HG03469 (cell line): Measurements from ENCODE around the gene CCNG2.

Experiments used
- ATAC-seq: cut with Tn5 transposase; IDR thresholded peaks from one replicate; pipeline ENCODE4 v1.9.1; 2021; ENCODE audit warnings: mild to moderate bottlenecking, moderate library complexity, moderate number of reproducible peaks; ENCODE audit not compliant: unreplicated experiment

CCNG2 gene

GRCh38 chr4:77174426-77174825, 17.4 kb downstream of the CCNG2 start:
- ATAC-seq = no peak

DNA sequence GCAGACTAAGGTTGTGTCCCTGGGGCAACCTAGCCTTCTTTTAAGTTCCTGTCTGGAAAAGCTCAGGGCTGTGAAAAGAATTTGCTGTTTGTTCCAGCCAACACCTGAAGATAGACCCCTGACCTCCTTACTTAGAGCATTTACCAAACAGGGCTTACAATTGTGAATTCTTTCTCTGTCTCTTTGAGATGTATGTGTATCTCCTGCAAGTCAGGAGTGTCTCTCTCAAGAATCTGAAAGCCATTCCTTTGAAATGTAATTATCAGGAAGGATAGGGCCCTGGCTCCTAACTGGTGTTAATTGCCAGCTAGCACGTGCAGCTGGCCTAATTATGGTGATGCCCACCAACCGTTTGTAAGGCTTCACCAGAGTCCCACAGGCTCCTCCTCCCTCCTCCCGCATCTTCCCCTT, 18.2 kb downstream of the CCNG2 start:
- ATAC-seq = no peak

DNA sequence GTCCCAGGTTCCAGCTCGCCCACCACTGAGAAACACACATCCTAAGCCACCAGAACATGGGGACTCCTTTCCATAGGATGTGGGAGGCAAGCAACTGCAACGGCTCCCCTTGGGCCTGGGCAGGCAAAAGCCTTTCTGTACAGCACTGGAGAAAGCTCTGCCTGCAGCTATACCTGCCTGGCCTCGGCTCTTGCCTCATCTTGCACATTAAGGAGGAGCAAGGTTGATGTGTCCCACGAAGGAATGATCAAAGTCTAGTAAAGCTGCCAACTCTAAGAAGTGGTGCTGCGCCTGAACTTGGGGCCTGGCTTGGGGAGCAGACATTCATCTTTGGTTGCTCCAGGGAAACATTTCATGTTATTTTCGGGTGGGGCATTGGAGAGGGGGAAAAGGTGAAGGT, 19.6 kb downstream of the CCNG2 start:
- ATAC-seq = no peak

DNA sequence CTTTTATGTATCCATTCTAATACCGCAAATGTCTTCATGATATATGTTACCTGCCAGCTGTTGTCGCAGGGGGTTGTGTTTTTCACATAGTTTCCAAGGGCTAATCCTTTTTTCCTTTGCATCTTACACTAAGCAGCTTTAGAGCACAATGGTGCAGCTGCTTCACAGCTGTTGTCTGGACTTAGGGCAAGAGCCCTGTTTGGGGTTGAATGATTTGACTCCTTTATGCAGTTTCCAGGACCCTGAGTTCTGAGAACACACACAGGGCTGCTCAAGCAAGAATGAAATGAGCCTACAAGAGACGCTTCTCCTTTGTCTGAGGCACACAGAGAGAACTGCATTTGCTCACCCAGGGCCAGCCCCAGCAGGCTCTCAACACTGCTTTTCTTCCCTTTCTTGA, 20.2 kb downstream of the CCNG2 start:
- ATAC-seq = no peak

- no peak for ATAC-seq
These were observed 21.6 kb downstream of the CCNG2 start for GRCh38 chr4:77178560-77178959.

DNA sequence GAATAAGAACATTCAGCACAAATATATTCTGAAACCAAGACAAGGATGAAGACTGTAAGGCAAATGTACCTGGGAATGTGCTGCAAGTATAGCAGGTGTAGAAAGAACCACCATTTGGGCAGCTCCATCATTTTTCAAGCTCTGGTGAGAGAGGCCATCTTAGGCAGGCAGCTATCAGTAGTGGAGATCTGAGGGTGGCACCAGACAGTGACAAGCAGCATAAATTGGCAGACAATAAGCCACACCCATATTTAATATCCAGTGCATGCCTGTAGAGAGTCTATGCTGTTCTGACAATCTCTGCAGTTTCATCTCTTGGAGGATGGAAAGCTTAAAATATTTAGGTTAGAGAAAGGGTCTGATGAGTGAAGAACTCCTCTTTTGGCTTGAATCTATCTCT, 22.5 kb downstream of the CCNG2 start:
- ATAC-seq = no peak

DNA sequence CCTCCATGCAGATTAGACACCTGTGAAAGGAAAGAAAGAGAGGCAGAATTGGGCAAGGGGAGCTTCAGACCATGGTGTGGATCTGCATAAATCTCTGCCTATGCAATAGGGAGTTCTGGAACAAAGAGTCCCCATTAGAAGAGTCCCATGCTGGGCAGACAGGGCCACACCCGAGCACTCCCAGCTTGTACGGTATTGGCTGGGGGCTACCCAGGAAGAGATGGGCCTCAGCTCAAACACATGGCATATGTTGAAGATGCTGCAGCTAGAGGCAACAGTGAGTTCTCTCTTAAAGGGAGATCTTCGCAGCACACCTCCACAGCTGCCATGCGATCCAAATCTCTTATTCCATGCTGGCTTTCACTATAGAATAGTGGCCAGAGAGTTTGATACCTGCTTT, 24.7 kb downstream of the CCNG2 start:
- no peak for ATAC-seq

DNA sequence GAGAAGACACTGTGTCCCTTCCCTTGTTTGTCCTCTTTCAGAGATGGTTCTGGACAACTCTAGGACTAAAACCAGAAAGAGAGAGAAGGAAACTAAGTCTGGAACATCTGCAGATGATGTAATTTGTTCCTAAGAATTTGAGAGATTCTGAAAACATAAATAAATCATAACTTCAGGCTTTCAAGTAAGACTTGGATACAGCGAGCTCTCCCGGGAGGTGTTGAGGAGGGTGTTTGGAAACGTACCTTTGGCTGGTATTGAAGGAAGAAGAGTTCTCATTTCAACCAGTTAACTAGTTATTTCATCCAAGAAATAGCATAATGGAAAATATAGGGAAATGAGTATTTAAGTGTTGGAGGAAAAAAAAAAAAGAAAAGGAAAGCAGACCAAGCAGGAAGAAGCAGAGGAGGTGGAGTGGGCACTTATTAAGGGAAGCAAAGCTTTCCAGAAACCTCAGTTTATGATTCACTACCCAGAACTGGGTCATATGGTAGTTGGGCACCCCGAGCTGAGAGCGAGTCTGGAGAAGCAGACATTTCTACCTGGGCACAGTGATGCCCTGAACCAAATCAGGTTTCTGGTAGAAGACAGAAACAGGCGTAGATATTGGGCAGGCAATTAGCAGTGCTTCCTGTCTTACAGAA, 26.9 kb downstream of the CCNG2 start:
- no peak for ATAC-seq

- ATAC-seq = no peak
These were observed 28.0 kb downstream of the CCNG2 start for GRCh38 chr4:77184974-77185373.

DNA sequence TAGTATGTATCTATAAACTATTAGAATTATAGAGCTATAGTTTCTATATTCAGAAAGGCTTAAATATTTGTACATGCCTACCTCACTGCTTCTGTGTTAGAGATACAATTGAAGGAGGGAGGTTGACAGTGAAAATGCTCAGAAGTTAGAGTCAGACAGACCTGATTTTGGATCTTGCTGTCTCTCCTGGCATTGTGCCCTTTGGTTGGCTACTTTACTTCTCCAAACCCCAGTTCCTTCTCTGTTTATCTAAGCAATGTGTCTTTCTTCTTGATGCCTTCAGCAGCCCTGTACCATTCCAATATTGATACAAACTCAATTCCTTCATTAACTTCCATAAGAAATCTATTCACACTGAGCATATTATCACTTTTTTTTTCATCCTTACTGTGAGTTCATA, 28.7 kb downstream of the CCNG2 start:
- ATAC-seq = no peak

DNA sequence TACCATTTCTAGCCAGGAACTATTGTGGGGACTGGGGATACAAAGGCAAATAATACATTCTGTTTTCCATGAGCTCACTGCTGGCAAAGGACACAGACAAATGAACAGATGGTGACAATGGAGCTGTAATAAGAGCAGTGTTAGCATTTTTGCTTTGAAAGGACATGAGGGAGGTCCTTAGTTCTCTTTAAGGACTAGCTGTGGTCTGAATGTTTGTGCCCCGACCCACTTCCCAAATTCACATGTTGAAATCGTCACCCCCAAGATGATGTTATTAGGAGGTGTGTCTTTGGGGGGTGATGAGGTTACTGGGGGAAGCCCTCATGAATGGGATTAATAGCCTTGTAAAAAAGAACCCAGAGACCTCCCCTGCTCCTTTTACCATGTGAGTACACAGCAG, 30.3 kb downstream of the CCNG2 start:
- no peak for ATAC-seq

DNA sequence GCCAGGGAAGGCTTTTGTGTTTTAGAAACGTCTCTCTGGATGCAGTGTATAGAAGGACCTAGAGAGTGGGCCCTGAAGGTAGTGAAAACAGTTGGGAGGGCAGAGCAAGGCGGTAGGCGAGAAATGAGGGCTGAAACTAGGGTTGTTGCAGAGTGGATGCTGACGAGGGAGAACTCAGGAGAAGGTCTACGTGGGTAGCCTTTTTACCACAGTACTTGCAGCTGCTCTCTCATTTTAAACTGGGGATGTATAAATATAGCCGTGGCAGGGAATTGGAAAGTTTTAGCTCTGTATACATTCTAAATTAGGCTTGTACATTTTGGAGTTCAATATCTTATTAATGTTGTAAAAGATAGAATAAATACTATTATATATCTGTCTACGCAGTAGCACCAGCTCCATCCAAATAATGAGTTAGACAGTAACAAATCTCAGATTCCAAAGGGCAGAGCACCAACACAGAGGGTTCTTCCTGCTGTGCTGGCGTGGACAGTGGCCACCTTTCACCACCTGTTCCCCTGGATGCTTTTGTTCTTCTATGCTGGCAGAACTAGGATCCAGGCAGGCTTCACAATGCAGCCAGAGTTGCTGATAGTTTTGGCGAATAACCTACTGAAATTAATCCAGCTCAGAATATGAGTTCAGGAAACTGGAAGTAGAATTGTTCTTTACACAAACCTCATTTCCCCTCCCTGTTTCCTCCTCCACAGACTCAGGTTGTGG, 31.7 kb downstream of the CCNG2 start:
- ATAC-seq = no peak

- ATAC-seq = no peak
These were observed 32.4 kb downstream of the CCNG2 start for GRCh38 chr4:77189412-77189811.

- no peak for ATAC-seq
These were observed 33.0 kb downstream of the CCNG2 start for GRCh38 chr4:77190053-77190452.

DNA sequence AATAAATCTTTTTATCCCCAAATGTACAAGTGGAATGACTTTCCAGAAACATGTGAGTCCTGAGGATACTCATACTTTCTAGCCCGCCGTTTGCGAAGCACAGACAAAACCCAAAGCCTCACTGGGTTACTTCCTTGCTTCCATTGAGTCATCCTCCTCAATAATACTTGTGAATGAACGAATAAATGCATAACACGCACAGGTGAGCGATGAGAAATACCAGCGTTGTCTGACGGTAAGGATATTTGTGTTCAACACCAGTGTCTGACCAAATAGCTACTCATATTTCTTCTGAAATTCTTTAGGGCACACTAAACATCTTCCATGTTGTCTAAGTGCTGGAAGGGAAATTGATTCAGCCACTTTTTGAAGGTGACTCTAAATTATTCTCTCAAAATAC, 36.0 kb downstream of the CCNG2 start:
- no peak for ATAC-seq

GRCh38 chr4:77193511-77194102, 36.6 kb downstream of the CCNG2 start:
- peak; percentile 71 for ATAC-seq

GRCh38 chr4:77194366-77194765, 37.4 kb downstream of the CCNG2 start:
- ATAC-seq = no peak

- no peak for ATAC-seq
These were observed 38.0 kb downstream of the CCNG2 start for GRCh38 chr4:77194989-77195388.

DNA sequence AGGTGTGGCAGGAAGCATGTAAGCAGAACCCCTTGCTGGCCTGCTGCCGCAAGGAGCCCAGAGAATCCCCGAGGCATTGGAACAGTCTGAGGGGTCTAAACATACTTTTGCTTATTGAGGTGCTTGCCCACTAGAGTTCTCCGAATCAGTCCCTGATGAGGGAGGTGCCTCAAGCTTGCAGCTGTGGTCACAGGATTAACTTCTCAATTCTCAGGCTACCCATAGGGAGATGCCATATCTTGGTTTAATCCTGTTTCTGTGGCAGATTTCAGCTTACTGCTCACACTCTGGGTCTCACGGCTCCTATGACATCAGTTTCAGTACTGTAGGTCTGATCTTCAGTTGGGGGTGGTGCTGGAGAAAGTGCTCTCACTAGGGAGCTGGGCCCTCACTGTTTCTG, 39.9 kb downstream of the CCNG2 start:
- peak; percentile 29 for ATAC-seq

DNA sequence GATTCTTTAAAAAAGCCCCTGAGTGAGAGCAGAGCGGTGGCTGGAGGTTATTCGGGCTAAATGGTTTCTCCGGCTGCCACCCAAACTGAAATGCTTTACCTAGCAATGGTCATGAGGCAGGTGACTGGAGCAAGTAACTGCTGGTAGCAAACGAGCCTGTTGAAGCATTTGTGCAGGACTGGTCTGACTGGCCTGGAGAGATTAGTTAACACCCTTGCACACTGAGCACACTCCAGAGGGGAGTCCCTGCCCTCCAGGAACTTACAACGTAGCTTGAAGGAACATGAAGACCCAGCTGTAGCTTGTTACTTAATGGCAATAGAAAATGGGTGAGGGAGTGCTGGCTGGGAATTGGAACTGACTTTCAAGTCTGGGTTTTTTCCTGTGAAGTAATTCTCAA, 40.4 kb downstream of the CCNG2 start:
- no peak for ATAC-seq

- ATAC-seq = no peak
These were observed 40.8 kb downstream of the CCNG2 start for GRCh38 chr4:77197831-77198230.

DNA sequence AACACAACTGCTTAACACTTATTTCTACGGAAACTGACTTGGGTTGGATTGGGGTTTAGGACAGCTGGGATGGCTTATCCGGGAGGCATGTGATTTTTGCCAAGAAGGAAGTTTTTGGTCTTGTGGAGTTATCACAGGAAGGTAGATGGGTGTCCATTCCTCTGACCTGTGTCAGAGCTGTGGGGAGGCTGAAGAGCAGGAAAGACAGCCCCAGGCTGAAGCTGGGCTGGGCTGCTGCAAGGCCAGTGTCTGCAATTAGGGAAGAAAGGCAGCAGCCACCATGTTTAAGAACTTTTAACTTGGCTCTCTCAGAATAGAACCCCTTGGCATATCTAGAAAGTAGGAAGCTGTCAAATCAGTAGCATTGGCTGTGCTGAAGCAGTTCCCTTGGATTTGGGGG, 42.3 kb downstream of the CCNG2 start:
- ATAC-seq = no peak
